HPDE6-E6E7 (cell line): ENCODE data around the gene ACRV1.
"Not testable (repeated sequence)": the region's sequence is repeated elsewhere in the genome, so short reads cannot be mapped to it uniquely, and the experiment has no call there.

Experiments used
- DNase-seq: peaks from one replicate; pipeline ENCODE4 v3.0.0; 2011; ENCODE audit warnings: missing footprints; ENCODE audit errors: extremely low spot score

ACRV1 gene

GRCh38 chr11:125680747-125681146 is at the start of gene ACRV1:
Gene ACRV1, minus strand, starts transcription at chr11:125680847. Its CDS starts 67 bp downstream, at chr11:125680780.
- no peak for DNase-seq

GRCh38 chr11:125728969-125729368 is 48.3 kb upstream of the ACRV1 start:
- no peak for DNase-seq

- no peak for DNase-seq
Measured at GRCh38 chr11:125724125-125724524, 43.5 kb upstream of the ACRV1 start.

- no peak for DNase-seq
Measured at GRCh38 chr11:125720781-125721180, 40.1 kb upstream of the ACRV1 start.

GRCh38 chr11:125704686-125705085 is 24.0 kb upstream of the ACRV1 start:
- DNase-seq, result not testable (repeated sequence)

- no peak for DNase-seq
Measured at GRCh38 chr11:125701858-125702621, 21.4 kb upstream of the ACRV1 start.

- no peak for DNase-seq
Measured at GRCh38 chr11:125701018-125701610, 20.5 kb upstream of the ACRV1 start.

- DNase-seq, result no peak
Measured at GRCh38 chr11:125694951-125695350, 14.3 kb upstream of the ACRV1 start.

GRCh38 chr11:125692887-125693286 is 12.2 kb upstream of the ACRV1 start:
- no peak for DNase-seq

GRCh38 chr11:125690006-125690405 is 9.4 kb upstream of the ACRV1 start:
- no peak for DNase-seq

- DNase-seq, result no peak
Measured at GRCh38 chr11:125689274-125689859, 8.7 kb upstream of the ACRV1 start.

- DNase-seq, result no peak
Measured at GRCh38 chr11:125688632-125689031, 8.0 kb upstream of the ACRV1 start.

GRCh38 chr11:125688066-125688465 is 7.4 kb upstream of the ACRV1 start:
- DNase-seq, result no peak

GRCh38 chr11:125685228-125685627 is 4.6 kb upstream of the ACRV1 start:
- DNase-seq, result no peak

- no peak for DNase-seq
Measured at GRCh38 chr11:125679837-125680236, 810 bp downstream of the ACRV1 start.

- DNase-seq, result no peak
Measured at GRCh38 chr11:125679397-125679796, 1.2 kb downstream of the ACRV1 start.

GRCh38 chr11:125675196-125675595 is 5.5 kb downstream of the ACRV1 start:
- DNase-seq, result no peak

- DNase-seq, result no peak
Measured at GRCh38 chr11:125674210-125674609, 6.4 kb downstream of the ACRV1 start.

- DNase-seq, result no peak
Measured at GRCh38 chr11:125671561-125671960, 9.1 kb downstream of the ACRV1 start.

GRCh38 chr11:125670172-125670571 is 10.5 kb downstream of the ACRV1 start:
- no peak for DNase-seq

- no peak for DNase-seq
Measured at GRCh38 chr11:125667151-125667550, 13.5 kb downstream of the ACRV1 start.

GRCh38 chr11:125663910-125664309 is 16.7 kb downstream of the ACRV1 start:
- no peak for DNase-seq

GRCh38 chr11:125662689-125663088 is 18.0 kb downstream of the ACRV1 start:
- no peak for DNase-seq
